HG03108 (cell line): Measurements from ENCODE around the gene SGCD.

Experiments used
- ATAC-seq: cut with Tn5 transposase; IDR thresholded peaks from one replicate; pipeline ENCODE4 v1.9.1; 2021; ENCODE audit warnings: moderate library complexity; ENCODE audit not compliant: unreplicated experiment

The SGCD gene

GRCh38 chr5:156399323-156399722, 72.4 kb downstream of the SGCD start:
- ATAC-seq = no peak

GRCh38 chr5:156400231-156400986, 73.4 kb downstream of the SGCD start:
- no peak for ATAC-seq

- ATAC-seq = no peak
Measured at GRCh38 chr5:156401804-156402203, 74.8 kb downstream of the SGCD start.

- peak; percentile 98 for ATAC-seq
Measured at GRCh38 chr5:156402387-156402921, 75.5 kb downstream of the SGCD start.

- ATAC-seq = no peak
Measured at GRCh38 chr5:156405988-156406387, 79.0 kb downstream of the SGCD start.

- ATAC-seq = no peak
Measured at GRCh38 chr5:156407251-156407650, 80.3 kb downstream of the SGCD start.

GRCh38 chr5:156409834-156410233, 82.9 kb downstream of the SGCD start:
- ATAC-seq = no peak

- ATAC-seq = no peak
Measured at GRCh38 chr5:156411185-156411613, 84.2 kb downstream of the SGCD start.

GRCh38 chr5:156411957-156412356, 85.0 kb downstream of the SGCD start:
- no peak for ATAC-seq

- ATAC-seq = no peak
Measured at GRCh38 chr5:156414391-156414790, 87.4 kb downstream of the SGCD start.

GRCh38 chr5:156419661-156420060, 92.7 kb downstream of the SGCD start:
- ATAC-seq = no peak

- no peak for ATAC-seq
Measured at GRCh38 chr5:156420665-156421064, 93.7 kb downstream of the SGCD start.

- ATAC-seq = no peak
Measured at GRCh38 chr5:156421798-156422197, 94.8 kb downstream of the SGCD start.

GRCh38 chr5:156423597-156423996, 96.6 kb downstream of the SGCD start:
- no peak for ATAC-seq

- no peak for ATAC-seq
Measured at GRCh38 chr5:156427315-156427714, 100.4 kb downstream of the SGCD start.

- ATAC-seq = no peak
Measured at GRCh38 chr5:156431956-156432829, 105.2 kb downstream of the SGCD start.

- ATAC-seq = no peak
Measured at GRCh38 chr5:156432830-156433105, 105.8 kb downstream of the SGCD start.

- ATAC-seq = no peak
Measured at GRCh38 chr5:156434471-156434870, 107.5 kb downstream of the SGCD start.

GRCh38 chr5:156435101-156435500, 108.1 kb downstream of the SGCD start:
- no peak for ATAC-seq

GRCh38 chr5:156438076-156438475, 111.1 kb downstream of the SGCD start:
- no peak for ATAC-seq

- no peak for ATAC-seq
Measured at GRCh38 chr5:156444753-156445291, 117.9 kb downstream of the SGCD start.

- ATAC-seq = no peak
Measured at GRCh38 chr5:156446526-156446925, 119.6 kb downstream of the SGCD start.
